Gastrocnemius medialis (tissue), 4 donors: ENCODE measurements around the gene CALD1. TPM values are rescaled to one million over a fixed set of nuclear protein-coding genes. Genes with fewer than 3 reads are reported as not detected.
A peak's percentile ranks its signal among the peaks of the same experiment; 100 is the strongest.

Experiments used
- ATAC-seq, 2 donors: fragments of 150-250 bp; one replicate each; pipeline ENCODE4 v1.9.1; 2016
- DNase-seq, 2 donors: peaks; one replicate each; pipeline ENCODE4 v3.0.0-alpha.2; 2019
- H3K27ac ChIP-seq, 4 donors: fragments of 200-600 bp; sonication (generic); 1 replicate in 1 of 4; 2 replicates in 3 of 4; pipeline ENCODE4 v1.5.1; 2016 to 2018; ENCODE audit warnings: mild to moderate bottlenecking in 2 of 4, moderate library complexity in 1 of 4
- H3K27me3 ChIP-seq, 3 donors: fragments of 200-600 bp; sonication (generic) in 2 of 3; 1 replicate in 1 of 3; 2 replicates in 2 of 3; pipeline versions ENCODE4 v1.5.1 to v1.6.0; 2016 to 2019; ENCODE audit warnings: mild to moderate bottlenecking in 1 of 3, moderate library complexity in 1 of 3
- H3K36me3 ChIP-seq, 2 donors: fragments of 200-600 bp; sonication (generic) in 1 of 2; one replicate each; pipeline ENCODE4 v1.5.1; 2017 to 2018
- H3K4me1 ChIP-seq, 2 donors: fragments of 200-600 bp; sonication (generic) in 1 of 2; one replicate each; pipeline ENCODE4 v1.5.1; 2016 to 2017; ENCODE audit warnings: mild to moderate bottlenecking in 2 of 2
- H3K4me3 ChIP-seq, 4 donors: fragments of 200-600 bp; sonication (generic) in 3 of 4; 1 replicate in 1 of 4; 2 replicates in 3 of 4; pipeline ENCODE4 v1.5.1; 2016 to 2019; ENCODE audit warnings: mild to moderate bottlenecking in 2 of 4
- H3K9me3 ChIP-seq, 3 donors: fragments of 200-600 bp; sonication (generic) in 2 of 3; 1 replicate in 1 of 3; 2 replicates in 2 of 3; pipeline ENCODE4 v1.5.1; 2016 to 2019
- CTCF ChIP-seq, 5 experiments: fragments of 450-650 bp in 3 of 5; fragments of 200-600 bp in 2 of 5; sonication (generic) in 2 of 5; IDR thresholded peaks in 4 of 5; conservative IDR thresholded peaks in 1 of 5; 1 replicate in 4 of 5; 2 replicates in 1 of 5; pipeline ENCODE4 v1.5.1; 2016 to 2019; ENCODE audit warnings: antibody characterized with exemption in 5 of 5, mild to moderate bottlenecking in 3 of 5, moderate library complexity in 3 of 5
- POLR2A ChIP-seq, 2 donors: fragments of 450-650 bp; IDR thresholded peaks; one replicate each; pipeline ENCODE4 v1.6.1; 2017; ENCODE audit warnings: antibody characterized with exemption in 2 of 2, mild to moderate bottlenecking in 2 of 2, moderate library complexity in 2 of 2
- in situ Hi-C, 4 donors: fragments of 200-750 bp; cut with MboI; loops; one replicate each; pipeline versions ENCODE4 v1.15.0 to v1.8.0; 2017; ENCODE audit warnings: low sequenced_read_pairs in 4 of 4
- intact Hi-C: fragments of 100-400 bp; cut with DNase I; formaldehyde crosslinking; loops from one replicate; pipeline ENCODE4 v1.15.1; 2023; ENCODE audit warnings: low total_unique reads
- total RNA-seq, 4 donors: library from RNA; depleted of rRNA; stranded (reverse); fragments of >200 nt; gene quantifications; one replicate each; pipeline versions ENCODE4 v1.1.0 to v1.2.3, GENCODE V29; 2016

CALD1 gene
- total RNA-seq, 4 donors from 2014 or later, result 25.9 to 43.2 (median 32.3) TPM

DNA sequence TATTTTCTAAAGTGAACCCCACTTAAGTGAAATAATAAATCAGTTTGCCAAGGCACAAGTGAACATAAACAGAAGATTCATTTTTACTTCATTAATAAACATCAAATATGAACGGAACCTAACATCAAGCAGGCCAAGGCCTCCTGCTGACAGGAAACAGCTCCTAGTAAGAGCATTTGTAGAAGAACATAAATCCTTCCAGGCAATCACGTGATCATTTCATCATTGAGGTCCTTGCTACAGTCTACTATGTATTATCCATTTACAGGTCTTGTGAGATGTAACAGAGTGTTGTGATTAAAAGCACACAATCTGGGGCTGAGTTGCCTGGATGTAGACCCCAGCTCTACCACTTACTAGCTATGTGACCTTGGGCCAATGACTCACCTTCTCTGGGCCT, 70.6 kb downstream of the CALD1 start:
- no peaks in the 10 kb centered on the region for H3K36me3 ChIP-seq
- ATAC-seq (no peak), DNase-seq (no peak)
- no peak for TF ChIP-seq CTCF (IDR thresholded peaks at IDR 0.05 in 4 of 5, conservative IDR thresholded peaks at IDR 0.05 in 1 of 5)
- no peak for TF ChIP-seq POLR2A (IDR thresholded peaks at IDR 0.05)
- H3K9me3 ChIP-seq, result no peaks in the 10 kb centered on the region
- intact Hi-C loops, result no loop called here
- no peaks in the 10 kb centered on the region for H3K27me3 ChIP-seq
- H3K4me1 ChIP-seq, result peaks cover 0 to 2% of the 10 kb centered on the region in 2 donors
- peak overlapping the region in 1 of 4 donors; percentile 31 for H3K27ac ChIP-seq
- in situ Hi-C loops, result no loop called here
- H3K4me3 ChIP-seq, result no peak overlapping the region

DNA sequence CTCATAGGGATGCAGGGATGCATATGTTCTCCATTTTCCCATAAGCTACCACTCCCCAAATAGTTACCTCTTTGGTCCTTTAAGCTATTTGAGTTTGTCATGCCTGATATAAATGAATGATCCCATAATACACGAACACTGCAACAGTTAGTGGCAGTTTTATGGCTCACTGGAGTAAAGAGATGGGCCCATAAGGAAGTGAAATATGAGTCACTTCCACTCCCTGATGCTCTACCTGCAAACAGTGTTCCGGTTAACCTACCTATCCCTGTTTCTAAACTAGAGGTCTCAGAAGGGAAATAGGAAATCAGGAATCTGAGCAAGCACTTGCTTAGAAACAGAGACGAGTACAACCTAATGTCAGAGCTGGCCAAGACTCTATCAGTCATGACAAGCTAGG, 71.7 kb downstream of the CALD1 start:
- Histone ChIP-seq H3K4me1 (peaks cover 3 to 13% of the 10 kb centered on the region in 2 donors), H3K9me3 (no peaks in the 10 kb centered on the region), H3K36me3 (no peaks in the 10 kb centered on the region), H3K27ac (peak overlapping the region in 3 of 4 donors; percentile 18 to 39 (median 24)), H3K27me3 (no peaks in the 10 kb centered on the region), H3K4me3 (no peak overlapping the region)
- intact Hi-C loops, result no loop called here
- ATAC-seq (no peak), DNase-seq (no peak)
- no peak for TF ChIP-seq POLR2A (IDR thresholded peaks at IDR 0.05)
- no peak for TF ChIP-seq CTCF (IDR thresholded peaks at IDR 0.05 in 4 of 5, conservative IDR thresholded peaks at IDR 0.05 in 1 of 5)
- in situ Hi-C loops, result no loop called here

GRCh38 chr7:134852625-134853024, 73.2 kb downstream of the CALD1 start:
- Histone ChIP-seq H3K9me3 (no peaks in the 10 kb centered on the region), H3K27me3 (no peaks in the 10 kb centered on the region), H3K4me1 (peaks cover 3 to 14% of the 10 kb centered on the region in 2 donors), H3K36me3 (no peaks in the 10 kb centered on the region), H3K27ac (peak overlapping the region in 2 of 4 donors; percentile 38 to 40), H3K4me3 (no peak overlapping the region)
- in situ Hi-C loops (no loop called here), intact Hi-C loops (no loop called here)
- TF ChIP-seq POLR2A (IDR thresholded peaks at IDR 0.05) (no peak), CTCF (IDR thresholded peaks at IDR 0.05 in 4 of 5, conservative IDR thresholded peaks at IDR 0.05 in 1 of 5) (no peak)
- no peak for DNase-seq
- ATAC-seq, result no peak

- no peaks in the 10 kb centered on the region for H3K27me3 ChIP-seq
- no peaks in the 10 kb centered on the region for H3K9me3 ChIP-seq
- DNase-seq (no peak), ATAC-seq (no peak)
- peaks cover 3 to 14% of the 10 kb centered on the region in 2 donors for H3K4me1 ChIP-seq
- H3K36me3 ChIP-seq, result no peaks in the 10 kb centered on the region
- intact Hi-C loops, result no loop called here
- H3K27ac ChIP-seq, result peak overlapping the region; percentile 2 to 68 (median 6)
- in situ Hi-C loops, result no loop called here
- TF ChIP-seq CTCF (IDR thresholded peaks at IDR 0.05 in 4 of 5, conservative IDR thresholded peaks at IDR 0.05 in 1 of 5) (no peak), POLR2A (IDR thresholded peaks at IDR 0.05) (no peak)
- no peak overlapping the region for H3K4me3 ChIP-seq
Measured at GRCh38 chr7:134854816-134855215, 75.4 kb downstream of the CALD1 start.

DNA sequence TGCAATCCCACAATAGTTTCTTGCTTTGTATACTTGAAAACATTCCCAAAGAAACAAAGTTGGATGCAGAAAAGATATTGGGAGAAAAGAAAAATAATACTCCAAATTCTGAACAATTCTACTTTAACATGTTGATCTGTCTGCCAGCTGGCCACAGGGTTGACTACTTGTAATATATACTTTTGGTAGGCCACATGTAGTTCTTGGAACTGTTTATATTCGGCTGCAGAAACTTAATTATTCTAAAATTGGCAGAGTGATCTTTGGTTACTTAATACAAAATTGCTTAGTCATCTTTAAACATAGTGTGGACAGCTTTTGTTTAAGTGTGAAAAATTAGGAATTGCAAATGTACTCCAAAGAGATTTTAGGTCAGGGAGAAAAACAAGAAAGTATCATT, 76.0 kb downstream of the CALD1 start:
- no peaks in the 10 kb centered on the region for H3K9me3 ChIP-seq
- H3K4me3 ChIP-seq, result no peak overlapping the region
- peak overlapping the region; percentile 34 to 68 (median 48) for H3K27ac ChIP-seq
- intact Hi-C loops (no loop called here), in situ Hi-C loops (no loop called here)
- peaks cover 3 to 14% of the 10 kb centered on the region in 2 donors for H3K4me1 ChIP-seq
- TF ChIP-seq CTCF (IDR thresholded peaks at IDR 0.05 in 4 of 5, conservative IDR thresholded peaks at IDR 0.05 in 1 of 5) (no peak), POLR2A (IDR thresholded peaks at IDR 0.05) (no peak)
- no peaks in the 10 kb centered on the region for H3K27me3 ChIP-seq
- DNase-seq (no peak), ATAC-seq (no peak)
- no peaks in the 10 kb centered on the region for H3K36me3 ChIP-seq
